Measurements from ENCODE around the gene ATE1. TPM values are rescaled to one million over a fixed set of nuclear protein-coding genes. Genes with fewer than 3 reads are reported as not detected.
A peak's percentile ranks its signal among the peaks of the same experiment; 100 is the strongest.

The ATE1 gene
- polyA plus RNA-seq, 2 of the 4 experiments (the other 2 are of a cell fraction): 27.2 to 58.8 TPM

DNA sequence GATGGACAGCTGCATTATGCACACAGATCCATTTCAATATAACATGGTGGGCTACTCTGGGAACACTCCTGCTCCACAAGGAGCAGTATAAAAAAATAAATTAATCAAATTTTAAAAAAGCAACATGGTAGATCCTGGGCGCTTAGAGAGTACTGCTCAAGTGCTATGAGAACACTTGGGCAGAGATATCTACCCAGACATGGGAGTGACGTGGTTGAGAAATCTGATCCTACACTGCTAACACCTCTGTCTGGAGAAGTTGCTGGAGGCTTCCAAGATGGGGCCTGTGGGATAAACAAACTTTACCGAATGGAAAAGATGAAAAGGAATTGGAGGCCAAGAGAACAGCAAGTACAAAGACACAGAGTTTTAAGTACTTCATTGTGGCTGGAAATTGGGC is 38.2 kb upstream of the ATE1 start:
- no peak for DNase-seq (ENCODE audit: low read depth in 1 of 2, low spot score in 1 of 2)
- H3K4me2 ChIP-seq: no peak overlapping the region
- ChIA-PET CTCF (interaction anchor here (1.2 kb wide), 1 partner anchor 9 kb away, joined by 4 read pairs; the partner anchor contains the start of gene NSMCE4A), POLR2A (no interaction called here)
- no peaks in the 10 kb centered on the region for H3K9me3 ChIP-seq
- 87% methylated on average over 3 of the region's 3 CpGs for WGBS (ENCODE audit: missing lambda C conversion rate)
- H3K4me1 ChIP-seq: no peaks in the 10 kb centered on the region
- TF ChIP-seq POLR2AphosphoS2 (conservative IDR thresholded peaks at IDR 0.05; ENCODE audit: low read length): no peak
- TF ChIP-seq, protein P1, sequence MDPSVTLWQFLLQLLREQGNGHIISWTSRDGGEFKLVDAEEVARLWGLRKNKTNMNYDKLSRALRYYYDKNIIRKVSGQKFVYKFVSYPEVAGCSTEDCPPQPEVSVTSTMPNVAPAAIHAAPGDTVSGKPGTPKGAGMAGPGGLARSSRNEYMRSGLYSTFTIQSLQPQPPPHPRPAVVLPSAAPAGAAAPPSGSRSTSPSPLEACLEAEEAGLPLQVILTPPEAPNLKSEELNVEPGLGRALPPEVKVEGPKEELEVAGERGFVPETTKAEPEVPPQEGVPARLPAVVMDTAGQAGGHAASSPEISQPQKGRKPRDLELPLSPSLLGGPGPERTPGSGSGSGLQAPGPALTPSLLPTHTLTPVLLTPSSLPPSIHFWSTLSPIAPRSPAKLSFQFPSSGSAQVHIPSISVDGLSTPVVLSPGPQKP (IDR thresholded peaks at IDR 0.05; ENCODE audit: low read depth, low read length): no peak
- no peak for TF ChIP-seq FOSB (CRISPR knock-in tag; IDR thresholded peaks at IDR 0.05)
- TF ChIP-seq, protein P2, sequence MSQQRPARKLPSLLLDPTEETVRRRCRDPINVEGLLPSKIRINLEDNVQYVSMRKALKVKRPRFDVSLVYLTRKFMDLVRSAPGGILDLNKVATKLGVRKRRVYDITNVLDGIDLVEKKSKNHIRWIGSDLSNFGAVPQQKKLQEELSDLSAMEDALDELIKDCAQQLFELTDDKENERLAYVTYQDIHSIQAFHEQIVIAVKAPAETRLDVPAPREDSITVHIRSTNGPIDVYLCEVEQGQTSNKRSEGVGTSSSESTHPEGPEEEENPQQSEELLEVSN (IDR thresholded peaks at IDR 0.05; ENCODE audit: borderline replicate concordance, low read depth): no peak
- TF ChIP-seq, protein P3, sequence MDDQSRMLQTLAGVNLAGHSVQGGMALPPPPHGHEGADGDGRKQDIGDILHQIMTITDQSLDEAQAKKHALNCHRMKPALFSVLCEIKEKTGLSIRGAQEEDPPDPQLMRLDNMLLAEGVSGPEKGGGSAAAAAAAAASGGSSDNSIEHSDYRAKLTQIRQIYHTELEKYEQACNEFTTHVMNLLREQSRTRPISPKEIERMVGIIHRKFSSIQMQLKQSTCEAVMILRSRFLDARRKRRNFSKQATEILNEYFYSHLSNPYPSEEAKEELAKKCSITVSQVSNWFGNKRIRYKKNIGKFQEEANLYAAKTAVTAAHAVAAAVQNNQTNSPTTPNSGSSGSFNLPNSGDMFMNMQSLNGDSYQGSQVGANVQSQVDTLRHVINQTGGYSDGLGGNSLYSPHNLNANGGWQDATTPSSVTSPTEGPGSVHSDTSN (IDR thresholded peaks at IDR 0.05): no peak
- TF ChIP-seq, protein P4, sequence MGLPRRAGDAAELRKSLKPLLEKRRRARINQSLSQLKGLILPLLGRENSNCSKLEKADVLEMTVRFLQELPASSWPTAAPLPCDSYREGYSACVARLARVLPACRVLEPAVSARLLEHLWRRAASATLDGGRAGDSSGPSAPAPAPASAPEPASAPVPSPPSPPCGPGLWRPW (IDR thresholded peaks at IDR 0.05): no peak
- no peak for TF ChIP-seq CHD2 (IDR thresholded peaks at IDR 0.05; ENCODE audit: low read length, partially characterized antibody)
- no peak for TF ChIP-seq HOXA7 (CRISPR knock-in tag; IDR thresholded peaks at IDR 0.05)
- TF ChIP-seq CEBPB (IDR thresholded peaks at IDR 0.05): no peak
- FAIRE-seq: no peak
- H3K4me3 ChIP-seq: no peak overlapping the region
- ATAC-seq: no peak
- H3K27ac ChIP-seq: no peak overlapping the region

DNA sequence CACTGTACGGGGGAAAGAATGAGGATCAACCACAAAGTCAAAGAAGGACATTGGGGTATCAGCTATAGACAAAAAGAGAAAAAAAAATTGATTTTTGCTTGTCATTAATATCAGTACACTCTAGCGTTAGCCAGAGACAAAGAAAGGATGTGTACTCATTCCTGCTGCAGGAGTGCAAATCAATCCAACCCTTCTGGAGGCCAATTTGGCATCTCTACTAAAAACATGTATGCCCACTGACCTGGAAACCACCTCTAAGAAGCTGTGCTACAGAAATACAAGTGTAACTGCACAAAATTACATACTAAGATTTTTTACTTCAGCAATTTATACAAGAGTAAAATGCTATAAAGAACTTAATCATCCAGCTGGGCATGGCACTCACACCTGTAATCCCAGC is 33.6 kb upstream of the ATE1 start:
- 93% methylated on average over 2 of the region's 2 CpGs for WGBS (ENCODE audit: missing lambda C conversion rate)
- no peak overlapping the region for H3K27ac ChIP-seq
- ChIA-PET CTCF (interaction anchor here (0.6 to 1.5 kb wide), 4 partner anchors 9 to 63 kb away, joined by 3 read pairs; no protein-coding TSS in a partner anchor), POLR2A (no interaction called here)
- FAIRE-seq (no peak), ATAC-seq (no peak), DNase-seq (ENCODE audit: low read depth in 1 of 2, low spot score in 1 of 2) (no peak)
- peaks cover 9% of the 10 kb centered on the region; the same call in 2 of the 3 replicates for H3K4me1 ChIP-seq
- TF ChIP-seq RNF2 (IDR thresholded peaks at IDR 0.05; ENCODE audit: borderline replicate concordance, low read depth): no peak
- TF ChIP-seq NFE2L2 (conservative IDR thresholded peaks at IDR 0.05; ENCODE audit: low read length): no peak
- TF ChIP-seq RARB (CRISPR knock-in tag; IDR thresholded peaks at IDR 0.05): no peak
- TF ChIP-seq NR3C1 (IDR thresholded peaks at IDR 0.05): no peak
- TF ChIP-seq EP300 (IDR thresholded peaks at IDR 0.05): no peak
- no peak for TF ChIP-seq SMC3 (IDR thresholded peaks at IDR 0.05)
- no peak for TF ChIP-seq POLR2AphosphoS2 (conservative IDR thresholded peaks at IDR 0.05; ENCODE audit: low read length)
- TF ChIP-seq ZC3H11A (IDR thresholded peaks at IDR 0.05): no peak
- TF ChIP-seq NPAS2 (CRISPR knock-in tag; IDR thresholded peaks at IDR 0.05; ENCODE audit: borderline replicate concordance): no peak
- TF ChIP-seq, protein P5, sequence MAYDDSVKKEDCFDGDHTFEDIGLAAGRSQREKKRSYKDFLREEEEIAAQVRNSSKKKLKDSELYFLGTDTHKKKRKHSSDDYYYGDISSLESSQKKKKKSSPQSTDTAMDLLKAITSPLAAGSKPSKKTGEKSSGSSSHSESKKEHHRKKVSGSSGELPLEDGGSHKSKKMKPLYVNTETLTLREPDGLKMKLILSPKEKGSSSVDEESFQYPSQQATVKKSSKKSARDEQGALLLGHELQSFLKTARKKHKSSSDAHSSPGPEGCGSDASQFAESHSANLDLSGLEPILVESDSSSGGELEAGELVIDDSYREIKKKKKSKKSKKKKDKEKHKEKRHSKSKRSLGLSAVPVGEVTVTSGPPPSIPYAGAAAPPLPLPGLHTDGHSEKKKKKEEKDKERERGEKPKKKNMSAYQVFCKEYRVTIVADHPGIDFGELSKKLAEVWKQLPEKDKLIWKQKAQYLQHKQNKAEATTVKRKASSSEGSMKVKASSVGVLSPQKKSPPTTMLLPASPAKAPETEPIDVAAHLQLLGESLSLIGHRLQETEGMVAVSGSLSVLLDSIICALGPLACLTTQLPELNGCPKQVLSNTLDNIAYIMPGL (CRISPR knock-in tag; IDR thresholded peaks at IDR 0.05; ENCODE audit: borderline replicate concordance): no peak
- H3K4me2 ChIP-seq: no peak overlapping the region
- H3K4me3 ChIP-seq: no peak overlapping the region
- no peaks in the 10 kb centered on the region for H3K9me3 ChIP-seq

DNA sequence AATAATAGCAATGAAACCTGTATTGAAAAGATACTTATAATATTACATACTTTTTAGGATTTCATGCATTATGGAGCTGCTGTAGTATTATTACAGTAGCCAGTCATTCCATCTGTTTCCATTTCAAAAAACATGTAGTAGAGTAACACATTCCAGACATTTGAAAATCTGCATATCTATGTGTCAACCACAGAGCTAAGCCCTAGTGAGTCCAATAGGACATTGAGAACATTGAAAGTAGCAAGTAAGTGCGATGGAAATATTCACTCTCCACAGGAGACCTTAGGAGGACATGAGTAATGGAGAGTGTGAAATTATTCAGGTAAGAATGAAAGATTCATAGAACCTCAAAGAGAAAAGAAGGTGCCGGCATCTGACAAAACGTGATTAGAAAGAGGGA is 31.8 kb upstream of the ATE1 start:
- FAIRE-seq (peak; percentile 7), ATAC-seq (no peak), DNase-seq (ENCODE audit: low read depth in 1 of 2, low spot score in 1 of 2) (no peak)
- no peak overlapping the region for H3K27ac ChIP-seq
- CTCF ChIA-PET: interaction anchor here (1.8 kb wide), 1 partner anchor 16 kb away, joined by 7 read pairs; the partner anchor contains the start of gene NSMCE4A
- H3K4me1 ChIP-seq: peaks cover 14% of the 10 kb centered on the region; the same call in 2 of the 3 replicates
- POLR2A ChIA-PET: no interaction called here
- H3K4me2 ChIP-seq: no peak overlapping the region
- no peak overlapping the region for H3K4me3 ChIP-seq
- no peaks in the 10 kb centered on the region for H3K9me3 ChIP-seq
- 95% methylated on average over 3 of the region's 3 CpGs for WGBS (ENCODE audit: missing lambda C conversion rate)
- no peak for TF ChIP-seq RNF2 (IDR thresholded peaks at IDR 0.05; ENCODE audit: borderline replicate concordance, low read depth)
- TF ChIP-seq, protein P6, sequence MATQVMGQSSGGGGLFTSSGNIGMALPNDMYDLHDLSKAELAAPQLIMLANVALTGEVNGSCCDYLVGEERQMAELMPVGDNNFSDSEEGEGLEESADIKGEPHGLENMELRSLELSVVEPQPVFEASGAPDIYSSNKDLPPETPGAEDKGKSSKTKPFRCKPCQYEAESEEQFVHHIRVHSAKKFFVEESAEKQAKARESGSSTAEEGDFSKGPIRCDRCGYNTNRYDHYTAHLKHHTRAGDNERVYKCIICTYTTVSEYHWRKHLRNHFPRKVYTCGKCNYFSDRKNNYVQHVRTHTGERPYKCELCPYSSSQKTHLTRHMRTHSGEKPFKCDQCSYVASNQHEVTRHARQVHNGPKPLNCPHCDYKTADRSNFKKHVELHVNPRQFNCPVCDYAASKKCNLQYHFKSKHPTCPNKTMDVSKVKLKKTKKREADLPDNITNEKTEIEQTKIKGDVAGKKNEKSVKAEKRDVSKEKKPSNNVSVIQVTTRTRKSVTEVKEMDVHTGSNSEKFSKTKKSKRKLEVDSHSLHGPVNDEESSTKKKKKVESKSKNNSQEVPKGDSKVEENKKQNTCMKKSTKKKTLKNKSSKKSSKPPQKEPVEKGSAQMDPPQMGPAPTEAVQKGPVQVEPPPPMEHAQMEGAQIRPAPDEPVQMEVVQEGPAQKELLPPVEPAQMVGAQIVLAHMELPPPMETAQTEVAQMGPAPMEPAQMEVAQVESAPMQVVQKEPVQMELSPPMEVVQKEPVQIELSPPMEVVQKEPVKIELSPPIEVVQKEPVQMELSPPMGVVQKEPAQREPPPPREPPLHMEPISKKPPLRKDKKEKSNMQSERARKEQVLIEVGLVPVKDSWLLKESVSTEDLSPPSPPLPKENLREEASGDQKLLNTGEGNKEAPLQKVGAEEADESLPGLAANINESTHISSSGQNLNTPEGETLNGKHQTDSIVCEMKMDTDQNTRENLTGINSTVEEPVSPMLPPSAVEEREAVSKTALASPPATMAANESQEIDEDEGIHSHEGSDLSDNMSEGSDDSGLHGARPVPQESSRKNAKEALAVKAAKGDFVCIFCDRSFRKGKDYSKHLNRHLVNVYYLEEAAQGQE (IDR thresholded peaks at IDR 0.05): no peak
- no peak for TF ChIP-seq JUN (IDR thresholded peaks at IDR 0.05)
- TF ChIP-seq GATA3 (IDR thresholded peaks at IDR 0.05; ENCODE audit: borderline replicate concordance): no peak
- no peak for TF ChIP-seq MYC (IDR thresholded peaks at IDR 0.05; ENCODE audit: borderline replicate concordance, low read length)
- no peak for TF ChIP-seq HEYL (CRISPR knock-in tag; IDR thresholded peaks at IDR 0.05)
- TF ChIP-seq POLR2A (IDR thresholded peaks at IDR 0.05; ENCODE audit: low read length): no peak
- TF ChIP-seq NPAS2 (CRISPR knock-in tag; IDR thresholded peaks at IDR 0.05; ENCODE audit: borderline replicate concordance): no peak
- TF ChIP-seq TP53 (CRISPR knock-in tag; IDR thresholded peaks at IDR 0.05): no peak
- no peak for TF ChIP-seq FOXS1 (CRISPR knock-in tag; IDR thresholded peaks at IDR 0.05)
- no peak for TF ChIP-seq BHLHE40 (IDR thresholded peaks at IDR 0.05; ENCODE audit: low read depth, low read length)

All from A549 (cell line).